Measurements from ENCODE around the gene RNF32.
"Not testable (repeated sequence)": the region's sequence is repeated elsewhere in the genome, so short reads cannot be mapped to it uniquely, and the experiment has no call there.

Gene RNF32

DNA sequence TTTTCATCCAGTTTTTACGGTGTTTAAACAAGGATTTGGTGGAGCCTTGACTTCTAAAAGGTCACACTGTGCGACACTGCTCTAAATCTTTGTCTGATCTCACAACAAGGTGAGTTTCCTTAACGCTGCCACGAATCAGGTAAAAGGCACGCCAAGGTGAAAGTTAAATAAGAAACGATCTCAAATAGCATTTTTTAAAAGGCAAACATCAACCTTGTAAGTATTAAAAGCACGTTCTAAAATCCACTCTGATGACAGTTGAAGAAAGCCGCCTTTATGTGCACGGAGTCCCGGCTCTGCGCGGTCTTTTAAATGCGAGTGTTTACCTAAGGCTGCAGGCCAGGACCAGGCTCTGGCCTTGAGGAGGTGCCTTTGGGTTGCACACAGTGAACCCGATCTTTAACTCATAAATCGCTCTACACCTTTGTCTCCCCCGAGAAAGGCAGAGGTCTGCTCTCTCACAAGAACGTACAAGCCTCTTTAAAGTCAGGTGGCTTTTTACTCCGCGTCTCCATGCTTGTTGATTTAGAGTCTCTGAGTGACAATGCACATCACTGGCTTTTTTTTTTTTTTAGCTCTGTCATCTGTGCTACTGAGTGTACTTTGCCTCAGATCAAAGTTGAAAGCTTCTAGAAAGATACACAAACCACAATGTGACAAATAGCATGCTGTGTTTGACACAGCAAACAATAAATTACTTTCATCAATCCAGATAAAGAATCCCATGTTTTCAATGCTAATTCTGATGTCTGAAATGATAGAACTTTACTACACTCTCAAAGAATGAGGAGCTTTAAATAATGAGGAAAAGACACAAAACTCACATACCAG is 25.9 kb upstream of the RNF32 start:
- DNase-seq = no peak

DNA sequence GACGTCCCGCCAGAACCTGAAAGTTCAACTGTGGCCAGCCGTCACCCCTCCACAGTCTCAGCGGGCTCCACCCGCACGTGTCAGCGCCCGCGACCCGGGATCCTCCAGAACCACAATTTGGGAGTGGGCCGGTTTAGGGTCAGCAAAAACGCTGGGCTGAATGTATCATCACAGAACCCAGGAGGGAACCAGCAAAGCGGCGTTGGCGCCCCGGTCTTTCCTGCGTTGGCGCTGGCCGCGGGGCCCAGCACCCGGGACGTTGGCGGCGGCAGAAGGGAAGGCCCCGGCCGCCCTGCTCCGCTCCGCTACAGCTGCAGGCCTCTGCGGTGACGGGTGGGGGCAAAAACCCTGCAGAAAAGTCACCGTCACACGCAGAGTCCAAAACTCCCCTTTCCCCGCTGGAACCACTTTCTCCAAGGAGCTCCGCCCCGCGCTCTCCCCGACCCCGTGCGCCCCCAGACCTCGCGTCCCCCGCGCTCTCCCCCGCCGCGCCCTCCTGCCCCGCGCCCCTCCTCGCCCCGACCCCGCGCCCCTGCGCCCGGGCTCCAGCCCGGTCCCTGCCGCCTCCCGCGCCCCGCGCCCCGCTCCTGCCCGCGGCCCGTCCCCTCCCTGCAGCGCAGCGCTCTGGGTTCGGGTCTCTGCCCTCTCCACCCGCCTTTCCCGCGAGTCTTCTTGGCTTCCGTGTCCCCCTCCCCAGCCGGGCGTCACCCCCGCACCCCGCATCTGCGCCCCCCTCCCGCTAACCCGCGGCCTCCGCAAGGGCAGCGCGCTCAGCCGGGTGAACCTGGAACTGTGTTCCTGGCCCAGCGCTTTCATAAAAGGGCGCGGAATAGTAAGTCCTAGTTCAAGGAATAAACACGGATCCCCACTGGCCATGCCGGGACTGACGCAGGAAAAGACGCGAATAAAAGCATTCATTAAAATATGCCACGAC is 24.0 kb upstream of the RNF32 start:
- no peak for DNase-seq

DNA sequence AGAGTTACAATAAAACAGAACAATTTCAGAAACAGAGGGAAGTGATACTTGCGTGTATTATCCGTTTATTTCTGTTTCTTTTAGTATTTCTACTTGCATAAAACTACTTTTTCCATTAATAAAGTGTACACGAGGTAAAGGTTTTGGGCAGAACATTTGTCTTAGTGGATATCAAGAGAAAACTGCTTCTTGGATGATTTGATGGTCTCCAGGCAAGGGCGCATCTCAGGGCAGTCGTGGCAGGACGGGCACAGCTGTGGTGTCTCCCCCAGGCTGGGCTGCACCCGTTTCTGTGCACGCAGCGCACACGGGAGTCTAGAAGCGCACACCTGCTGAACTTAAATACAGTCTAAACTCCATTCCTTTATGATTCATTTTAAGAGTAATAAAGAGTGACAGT is 23.4 kb upstream of the RNF32 start:
- DNase-seq = no peak

DNA sequence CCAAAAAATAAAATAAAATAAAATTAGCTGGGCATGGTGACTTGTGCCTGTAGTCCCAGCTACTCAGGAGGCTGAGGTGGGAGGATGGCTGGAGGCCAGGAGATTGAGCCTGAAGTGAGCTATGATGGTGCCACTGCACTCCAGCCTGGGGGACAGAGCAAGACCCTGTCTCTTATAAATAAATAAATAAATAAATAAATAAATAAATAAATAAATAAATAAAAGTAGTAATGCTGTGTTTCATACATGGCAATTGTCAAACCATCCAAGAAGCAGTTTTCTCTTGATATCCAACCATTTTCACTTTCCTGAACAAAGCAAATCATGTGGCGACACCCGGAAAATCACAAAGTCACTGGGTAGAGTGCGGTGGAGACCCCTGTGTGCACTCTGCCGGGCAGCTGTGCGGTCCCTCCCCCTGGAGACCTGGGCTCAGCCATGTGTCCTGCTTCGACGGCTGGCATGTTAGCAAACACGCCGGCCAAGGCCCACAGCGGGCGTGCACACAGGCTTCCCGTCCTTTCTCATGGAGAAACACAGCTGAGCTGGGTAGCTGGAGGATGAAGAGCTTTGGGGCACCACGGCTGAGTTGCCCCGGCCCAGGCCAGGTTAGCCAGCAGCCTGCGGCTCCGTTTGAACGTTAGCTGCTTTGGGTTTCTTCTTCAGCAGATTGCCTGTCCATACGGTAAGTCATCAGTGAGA is 22.3 kb upstream of the RNF32 start:
- DNase-seq = no peak

DNA sequence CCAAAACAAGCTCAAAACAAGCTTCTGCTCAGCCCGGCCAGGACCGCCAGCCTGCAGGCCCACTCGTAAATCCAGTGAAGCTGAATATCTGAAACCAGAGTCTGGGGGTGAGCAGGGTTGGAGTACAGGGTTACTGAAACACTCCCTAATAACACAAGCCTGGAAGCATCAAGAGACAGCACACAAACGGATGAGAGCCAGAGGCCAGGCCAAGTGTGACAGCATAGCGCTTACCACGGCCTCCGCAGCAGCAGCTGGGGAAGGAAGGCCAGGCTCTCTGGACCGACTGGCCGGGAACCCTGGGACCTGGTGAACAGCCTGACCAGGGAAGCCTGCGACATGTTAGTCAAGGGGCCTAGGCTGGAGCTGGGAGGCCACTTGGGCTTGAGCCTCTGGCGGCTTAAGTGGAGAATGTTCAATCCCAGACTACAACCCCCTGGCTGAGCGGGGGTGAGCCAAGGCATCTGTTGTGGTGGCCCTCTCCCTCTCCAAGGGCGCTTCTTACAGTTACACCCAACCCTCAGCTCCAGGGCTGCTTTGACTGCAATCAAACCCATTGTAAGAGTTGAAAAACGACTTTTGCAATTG is 21.7 kb upstream of the RNF32 start:
- DNase-seq = no peak

DNA sequence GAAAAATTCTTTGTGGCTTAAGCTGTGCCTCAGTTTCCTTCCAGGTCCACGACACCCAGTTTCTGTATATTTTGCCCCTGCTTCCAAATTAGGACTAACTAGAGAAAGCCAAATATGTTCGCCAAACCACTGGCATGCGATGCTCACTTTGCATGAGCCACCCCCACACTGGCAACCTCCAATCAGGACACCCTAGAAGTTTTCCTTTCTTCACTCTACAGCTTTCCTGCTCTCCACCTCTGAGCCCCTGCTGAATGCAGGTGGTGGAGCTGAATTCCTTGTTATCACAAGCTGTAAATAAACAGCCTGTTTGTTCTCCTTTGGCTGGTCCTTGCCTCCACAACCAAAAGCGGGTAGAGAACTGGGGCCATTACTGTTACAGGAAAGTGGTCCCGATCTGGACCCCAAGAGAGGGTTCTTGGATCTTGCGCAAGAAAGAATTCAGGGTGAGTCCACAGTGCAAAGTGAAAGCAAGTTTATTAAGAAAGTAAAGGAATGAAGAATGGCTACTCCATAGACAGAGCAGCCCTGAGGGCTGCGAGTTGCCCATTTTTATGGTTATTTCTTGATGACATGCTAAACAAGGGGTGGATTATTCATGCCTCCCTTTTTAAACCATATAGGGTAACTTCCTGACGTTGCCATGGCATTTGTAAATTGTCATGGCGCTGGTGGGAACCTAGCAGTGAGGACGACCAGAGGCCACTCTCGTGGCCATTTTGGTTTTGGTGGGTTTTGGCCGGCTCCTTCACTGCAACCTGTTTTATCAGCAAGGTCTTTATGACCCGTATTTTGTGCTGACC is 20.9 kb upstream of the RNF32 start:
- not testable (repeated sequence) for DNase-seq

DNA sequence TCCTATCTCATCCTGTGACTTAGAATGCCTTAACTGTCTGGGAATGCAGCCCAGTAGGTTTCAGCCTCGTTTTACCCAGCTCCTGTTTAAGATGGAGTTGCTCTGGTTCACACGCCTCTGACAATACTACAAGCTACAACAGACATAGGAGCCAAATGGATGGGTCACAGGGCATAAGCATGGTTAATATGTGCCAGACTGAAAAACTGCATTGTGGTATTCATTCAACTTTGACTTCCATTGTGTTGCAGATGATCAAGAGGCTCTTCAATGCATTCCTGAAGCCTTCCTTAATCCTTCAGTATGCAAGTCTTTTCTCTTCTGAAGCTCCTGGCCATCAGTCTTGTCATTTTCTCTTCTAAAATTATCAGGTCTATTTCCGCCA is 20.3 kb upstream of the RNF32 start:
- DNase-seq = no peak

DNA sequence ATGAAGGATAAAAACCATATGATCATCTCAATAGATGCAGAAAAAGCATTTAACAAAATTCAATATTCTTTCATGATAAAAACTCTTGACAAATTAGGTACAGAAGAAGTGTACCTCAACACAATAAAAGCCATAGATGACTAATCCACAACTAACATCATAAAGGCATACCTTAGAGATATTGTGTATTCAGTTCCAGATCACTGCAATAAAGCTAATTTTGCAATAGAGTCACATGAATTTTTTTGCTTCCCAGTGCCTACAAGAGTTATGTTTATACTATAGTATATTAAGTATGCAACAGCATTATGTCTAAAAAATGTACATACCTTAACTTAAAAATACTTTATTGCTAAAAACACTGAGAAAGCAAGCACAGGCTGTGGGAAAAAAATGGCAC is 18.9 kb upstream of the RNF32 start:
- DNase-seq = no peak

DNA sequence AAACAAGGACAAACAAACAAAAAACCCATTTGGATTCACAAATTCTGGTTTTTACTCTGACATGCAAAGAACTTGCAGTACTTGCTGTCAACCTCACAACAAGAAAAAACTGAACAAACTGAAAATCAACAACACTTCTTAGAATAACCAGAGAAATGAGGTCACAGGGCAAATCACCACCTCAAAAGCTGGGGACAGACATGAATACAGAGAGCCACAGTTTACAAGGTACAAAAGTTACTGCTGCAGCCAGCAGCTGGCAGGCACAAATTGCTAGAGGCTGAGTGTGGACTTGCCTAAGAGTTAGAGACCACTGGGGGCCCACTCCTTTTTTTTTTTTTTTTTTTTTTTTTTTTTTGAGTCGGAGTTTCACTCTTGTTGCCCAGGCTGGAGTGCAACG is 15.0 kb upstream of the RNF32 start:
- no peak for DNase-seq

DNA sequence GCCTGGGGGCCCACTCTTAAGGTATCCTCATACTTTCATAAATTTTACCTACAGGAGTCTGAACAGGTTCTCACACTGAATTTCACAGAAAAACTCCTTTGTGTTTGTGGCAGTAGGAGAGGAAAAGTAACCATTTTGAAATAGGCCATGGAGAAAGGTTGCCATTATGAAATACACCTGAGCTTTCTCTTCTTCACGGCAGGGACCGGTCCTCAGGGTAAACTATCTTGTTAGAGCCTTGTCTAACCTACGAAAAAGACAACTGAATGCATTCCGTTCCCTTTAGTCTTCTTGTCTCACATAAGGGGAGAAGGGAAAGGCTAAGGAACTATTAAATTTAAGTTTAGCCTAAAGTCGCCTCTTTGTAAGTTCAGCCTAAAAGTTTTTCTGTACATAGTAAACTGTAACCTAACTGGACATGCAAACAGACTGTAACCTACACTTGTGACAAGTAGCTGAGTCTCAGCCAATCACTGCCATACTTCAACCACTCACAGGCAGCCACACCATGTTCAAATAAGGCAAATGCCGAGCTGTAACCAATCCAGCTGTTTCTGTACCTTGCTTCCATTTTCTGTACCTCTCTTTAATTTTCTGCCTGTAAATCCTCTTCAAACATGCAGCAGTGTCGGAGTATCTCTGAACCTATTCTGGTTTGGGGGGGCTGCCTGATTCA is 14.2 kb upstream of the RNF32 start:
- no peak for DNase-seq

DNA sequence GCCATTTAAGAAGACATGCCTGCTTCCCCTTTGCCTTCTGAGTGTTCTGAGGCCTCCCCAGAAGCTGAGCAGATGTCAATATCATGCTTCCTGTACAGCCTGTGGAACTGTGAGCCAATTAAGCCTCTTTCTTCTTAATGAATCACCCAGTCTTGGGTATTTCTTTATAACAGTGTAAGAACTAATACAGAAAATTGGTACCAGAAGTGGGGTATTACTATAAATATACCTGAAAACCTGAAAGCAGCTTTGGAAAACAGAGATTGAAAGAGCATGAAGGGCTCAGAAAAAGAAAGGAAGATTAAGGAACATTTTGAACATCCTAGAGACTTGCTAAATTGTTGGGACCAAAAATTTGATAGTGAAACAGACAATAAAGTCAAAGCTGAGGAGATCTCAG is 12.0 kb upstream of the RNF32 start:
- DNase-seq = no peak

DNA sequence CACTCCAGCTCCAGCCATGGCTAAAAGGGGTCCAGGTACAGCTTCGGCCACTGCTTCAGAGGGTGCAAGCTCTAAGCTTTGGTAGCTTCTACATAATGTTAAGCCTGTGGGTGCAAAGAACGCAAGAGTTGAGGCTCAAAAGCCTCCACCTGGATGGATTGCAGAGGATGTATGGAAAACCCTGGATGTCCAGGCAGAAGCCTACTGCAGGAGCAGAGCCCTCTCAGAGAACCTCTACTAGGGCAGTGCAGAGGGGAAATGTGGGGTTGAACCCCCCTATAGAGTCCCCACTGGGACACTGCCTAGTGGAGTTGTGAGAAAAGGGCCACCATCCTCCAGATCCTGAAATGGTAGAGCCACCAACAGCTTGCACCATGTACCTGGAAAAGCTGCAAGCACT is 10.7 kb upstream of the RNF32 start:
- no peak for DNase-seq

DNA sequence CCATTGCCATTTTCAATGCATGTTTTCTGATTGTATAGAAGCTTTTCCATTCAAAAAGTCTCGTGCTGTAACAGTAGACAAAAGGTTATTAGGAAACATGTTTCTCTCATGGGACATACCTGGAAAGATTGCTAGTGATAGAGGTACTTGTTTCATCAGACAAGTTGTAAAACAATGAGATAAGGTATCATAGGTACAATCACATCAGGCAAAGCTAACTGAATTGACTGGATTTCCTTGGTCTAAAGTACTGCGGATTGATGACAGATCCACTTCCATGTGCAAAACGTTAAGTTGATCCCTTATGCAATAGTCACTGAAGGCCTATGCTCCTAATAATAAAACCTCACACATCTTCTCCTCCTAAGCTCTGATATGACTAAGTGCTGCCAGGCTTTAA is 6.5 kb upstream of the RNF32 start:
- no peak for DNase-seq

DNA sequence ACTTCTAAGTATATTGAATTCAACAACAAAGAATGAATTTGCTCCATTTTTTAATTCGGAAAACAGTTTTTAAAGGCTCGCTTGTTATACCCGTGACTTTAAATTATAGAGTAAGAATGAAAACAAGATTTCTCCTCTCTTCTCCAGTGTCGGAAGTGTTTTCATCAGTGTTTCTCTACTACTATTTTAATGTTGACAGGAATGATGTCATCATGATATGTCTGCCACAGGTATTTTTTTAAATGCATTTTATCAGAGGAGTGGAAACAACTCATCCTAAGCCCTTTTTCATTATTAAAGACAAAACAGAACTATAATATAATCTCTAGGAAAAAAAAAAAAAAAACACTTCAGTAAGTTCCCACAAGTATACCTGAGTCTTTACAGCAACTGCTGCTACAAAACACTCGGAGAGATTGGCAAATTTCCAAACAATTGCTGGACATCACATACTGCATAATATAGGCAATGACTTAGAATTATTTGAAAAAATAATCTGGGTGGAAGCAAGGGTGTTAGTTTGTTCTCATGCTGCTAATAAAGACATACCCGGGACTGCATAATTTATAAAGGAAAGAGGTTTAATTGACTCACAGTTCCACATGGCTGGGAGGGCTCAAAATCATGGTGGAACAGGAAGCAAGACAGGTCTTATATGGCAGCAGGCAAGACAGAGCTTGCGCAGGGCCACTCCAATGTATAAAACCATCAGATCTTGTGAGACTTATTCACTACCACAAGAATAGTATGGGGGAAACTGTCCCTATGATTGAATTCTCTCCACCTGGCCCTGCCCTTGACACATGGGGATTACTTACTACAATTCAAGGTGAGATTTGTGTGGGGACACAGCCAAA is 4.8 kb upstream of the RNF32 start:
- no peak for DNase-seq

DNA sequence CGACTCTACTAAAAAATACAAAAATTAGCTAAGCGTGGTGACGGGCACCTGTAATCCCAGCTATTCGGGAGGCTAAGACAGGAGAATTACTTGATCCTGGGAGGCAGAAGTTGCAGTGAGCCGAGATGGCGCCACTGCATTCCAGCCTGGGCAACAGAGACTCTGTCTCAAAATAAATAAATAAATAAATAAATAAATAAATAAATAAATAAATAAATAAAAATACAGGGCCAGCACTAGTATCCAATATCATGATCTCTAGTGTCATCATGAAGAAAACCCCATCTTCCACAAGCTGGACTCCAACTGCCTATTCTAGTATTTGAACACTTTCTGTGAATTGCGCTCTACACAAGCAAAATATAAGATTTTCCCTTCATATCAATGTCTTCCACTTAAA is 3.5 kb upstream of the RNF32 start:
- DNase-seq = not testable (repeated sequence)

DNA sequence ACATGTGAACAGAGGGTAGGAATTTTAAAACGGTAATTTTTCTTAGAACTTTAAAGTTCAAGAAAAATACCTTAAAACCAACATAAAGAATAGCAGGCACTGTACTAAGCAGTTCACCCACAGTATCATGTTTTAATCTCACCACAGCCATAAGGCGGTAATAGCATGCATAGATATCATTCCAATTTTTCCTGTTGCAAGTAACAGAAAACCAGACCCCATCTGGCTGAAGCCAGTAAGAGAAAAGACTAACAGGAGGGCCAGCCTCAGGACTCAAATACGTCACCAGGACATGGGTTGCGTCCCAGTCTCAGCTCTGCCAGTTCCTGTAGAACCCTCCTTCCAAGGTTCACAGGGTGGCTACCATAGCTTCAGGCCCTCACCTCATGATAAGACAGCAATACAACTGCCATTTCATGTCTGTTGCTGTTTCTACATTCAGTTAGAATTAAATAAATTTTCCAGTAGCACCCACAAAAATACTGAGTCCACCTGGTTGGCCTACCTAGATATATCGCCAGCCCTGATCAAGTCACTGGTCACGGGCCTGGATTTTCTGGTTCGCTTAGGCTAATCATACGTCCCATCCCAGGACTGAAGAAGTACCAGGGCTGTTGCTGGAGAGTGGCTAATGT is 2.0 kb upstream of the RNF32 start:
- peak; percentile 51 for DNase-seq

DNA sequence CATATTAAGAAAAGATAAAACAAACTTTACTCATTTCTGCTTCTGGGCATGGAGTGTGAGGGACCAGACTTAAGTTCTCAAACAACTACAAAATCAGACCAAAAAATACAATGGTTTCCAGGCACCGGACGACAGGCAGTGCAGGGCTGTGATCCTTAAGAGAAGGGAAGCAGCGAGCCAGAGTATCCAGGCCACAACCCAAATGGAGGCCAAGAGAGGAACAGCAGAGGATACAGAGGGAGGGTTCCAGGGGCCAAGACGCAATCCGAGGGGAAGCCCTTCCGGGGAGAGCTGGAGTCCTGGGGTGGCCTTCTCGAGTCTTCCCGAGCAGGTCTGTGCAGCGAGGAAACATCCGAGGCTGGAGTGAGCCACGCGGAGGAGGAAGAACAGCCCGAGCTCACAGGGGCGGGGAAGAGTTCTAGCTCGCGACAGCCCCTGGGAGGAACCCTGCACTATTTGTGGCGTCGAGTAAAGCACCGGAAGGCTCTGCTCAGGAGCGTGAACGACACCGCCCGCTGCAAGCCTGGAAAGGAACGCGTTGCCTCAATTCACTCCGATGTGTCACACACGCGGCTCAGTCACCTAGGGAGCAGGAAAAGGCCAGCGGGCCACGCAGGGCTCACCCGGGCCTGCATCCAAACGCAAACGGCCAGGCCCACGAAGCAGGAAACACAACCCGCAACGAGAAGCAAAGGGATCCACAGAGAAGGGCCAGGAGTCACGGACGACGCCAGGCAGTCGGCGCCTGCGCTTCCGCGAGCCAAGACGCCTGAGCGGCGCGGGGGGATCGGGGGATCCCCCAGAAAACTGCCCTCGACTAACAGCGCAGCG is 933 bp upstream of the RNF32 start:
- DNase-seq = no peak

DNA sequence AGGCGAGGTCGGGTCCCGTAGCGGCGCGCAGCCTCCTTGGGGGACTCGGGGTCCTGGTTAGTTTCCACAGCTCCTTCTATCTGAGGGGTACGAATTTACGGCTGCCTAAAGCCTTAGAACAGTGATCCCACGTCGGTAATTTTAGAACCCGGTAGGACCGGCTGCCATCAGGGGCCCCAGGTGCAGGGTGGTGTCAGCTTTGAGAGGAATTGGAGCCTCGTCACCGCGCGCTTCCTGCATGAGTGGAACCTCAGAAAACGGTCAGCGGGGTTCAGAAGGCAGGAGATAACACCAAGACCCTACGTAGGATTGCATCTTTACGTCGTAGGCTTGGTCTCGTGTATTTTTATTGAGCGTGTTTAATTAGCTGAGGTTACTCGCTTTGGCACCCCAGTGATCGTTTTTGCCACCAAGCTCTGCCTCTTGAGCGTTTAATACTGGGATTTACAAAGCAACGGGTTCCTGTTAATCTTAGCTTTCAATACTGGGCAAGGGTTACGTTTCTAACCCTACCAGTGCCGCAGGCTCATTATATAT is 443 bp downstream of the RNF32 start:
- no peak for DNase-seq
